GM21447 (cell line): Measurements from ENCODE around the gene PSMA8.
"Not testable (repeated sequence)": the region's sequence is repeated elsewhere in the genome, so short reads cannot be mapped to it uniquely, and the experiment has no call there.

ENCODE experiments used
- ATAC-seq: cut with Tn5 transposase; IDR thresholded peaks from one replicate; pipeline ENCODE4 v1.9.1; 2021; ENCODE audit not compliant: unreplicated experiment

The PSMA8 gene

DNA sequence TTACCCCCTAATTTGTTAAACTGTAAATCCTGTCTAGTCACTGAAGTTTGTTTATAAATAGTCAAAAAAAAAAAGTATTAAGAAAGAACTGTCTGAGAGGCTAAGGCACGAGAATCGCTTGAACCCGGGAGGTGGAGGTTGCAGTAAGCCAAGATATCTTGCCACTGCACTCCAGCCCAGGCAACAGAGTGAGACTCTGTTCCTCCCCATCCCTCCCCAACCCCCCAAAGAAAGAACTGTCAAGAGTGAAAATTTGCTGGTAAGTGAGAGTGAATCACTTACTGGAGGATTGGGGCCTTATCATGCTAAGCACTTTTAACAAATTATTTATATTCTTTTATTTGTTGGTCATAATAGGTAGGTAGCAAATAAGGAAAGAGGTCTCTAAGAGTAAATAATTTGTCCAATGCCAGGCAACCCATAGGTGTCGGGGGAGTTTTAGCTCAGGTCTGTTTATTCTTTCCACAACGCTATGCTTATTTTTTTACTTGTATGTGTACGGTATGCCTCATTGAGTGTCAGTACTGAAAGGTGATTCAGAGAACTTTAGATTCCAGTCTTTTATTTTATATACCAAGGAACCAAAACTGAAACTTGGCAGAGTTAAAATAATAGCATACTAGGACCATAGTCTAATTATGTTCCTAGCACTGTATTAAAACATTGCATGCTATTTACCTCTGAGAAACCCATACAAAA lies 95.0 kb downstream of the PSMA8 start:
- no peak for ATAC-seq

DNA sequence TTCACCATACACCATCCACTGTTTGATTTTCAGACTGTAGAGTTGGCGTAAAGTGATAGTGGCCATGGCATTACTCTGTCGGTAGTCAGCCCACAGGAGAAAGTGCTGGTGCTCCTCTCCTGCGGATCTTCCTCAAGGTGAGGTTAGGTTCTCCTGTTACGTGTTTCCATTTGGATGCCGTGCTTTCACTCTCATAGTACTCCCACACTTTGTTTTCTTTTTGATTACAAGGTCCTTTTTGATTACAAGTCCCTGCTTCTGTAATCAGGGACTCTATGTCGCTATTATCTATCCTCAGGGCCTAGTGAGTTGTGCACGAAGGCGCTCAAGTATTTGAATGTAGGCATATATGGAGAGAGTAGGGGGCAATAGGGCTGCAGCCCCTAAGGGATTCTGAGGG lies 96.8 kb downstream of the PSMA8 start:
- ATAC-seq: no peak

DNA sequence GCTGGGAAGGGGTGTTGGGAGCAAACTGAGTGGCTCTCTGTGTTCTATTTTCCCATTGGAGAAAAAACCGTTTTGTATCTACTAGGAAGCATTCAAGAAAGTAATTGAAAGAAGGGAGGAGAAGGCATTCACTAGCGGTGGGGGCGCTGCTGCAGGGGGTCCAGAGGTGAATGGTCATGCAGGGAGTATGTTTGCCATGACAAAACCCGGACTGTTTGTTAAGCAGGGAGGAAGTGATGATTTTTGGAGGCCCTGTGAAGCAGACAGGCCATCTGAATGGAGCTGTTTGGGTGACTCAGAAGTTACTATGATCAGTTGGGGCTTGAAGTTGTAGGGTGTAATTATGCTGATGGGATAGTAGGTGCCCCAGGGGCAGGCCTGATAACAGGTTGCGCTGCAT lies 99.5 kb downstream of the PSMA8 start:
- no peak for ATAC-seq

DNA sequence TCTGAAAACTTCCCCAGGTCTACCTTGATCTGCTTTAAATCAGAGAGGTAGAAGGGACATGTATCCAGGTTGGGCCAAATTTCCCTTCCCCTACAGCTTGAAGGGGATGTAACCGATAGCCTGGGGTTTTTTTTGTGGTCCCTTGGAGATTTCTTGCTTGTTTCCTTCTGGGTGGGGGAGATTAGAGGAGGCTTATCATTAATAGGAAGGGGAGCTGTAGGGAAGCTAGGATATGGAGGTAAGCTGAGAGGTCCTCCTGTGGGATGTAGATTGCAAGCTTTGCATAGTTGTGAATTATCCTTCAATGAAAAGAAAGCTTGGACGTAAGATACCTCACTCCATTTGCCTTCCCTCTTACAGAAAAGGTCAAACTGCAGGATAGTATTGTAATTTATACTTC lies 103.7 kb downstream of the PSMA8 start:
- ATAC-seq: not testable (repeated sequence)

DNA sequence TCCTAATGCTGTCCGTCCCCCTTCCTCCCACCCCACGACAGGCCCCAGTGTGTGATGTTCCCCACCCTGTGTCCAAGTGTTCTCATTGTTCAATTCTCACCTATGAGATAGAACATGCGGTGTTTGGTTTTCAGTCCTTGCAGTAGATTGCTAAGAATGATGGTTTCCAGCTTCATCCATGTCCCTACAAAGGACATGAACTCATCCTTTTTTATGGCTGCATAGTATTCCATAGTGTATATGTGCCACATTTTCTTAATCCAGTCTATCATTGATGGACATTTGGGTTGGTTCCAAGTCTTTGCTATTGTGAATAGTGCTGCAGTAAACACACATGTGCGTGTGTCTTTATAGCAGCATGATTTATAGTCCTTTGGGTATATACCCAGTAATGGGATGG lies 105.0 kb downstream of the PSMA8 start:
- ATAC-seq: not testable (repeated sequence)

DNA sequence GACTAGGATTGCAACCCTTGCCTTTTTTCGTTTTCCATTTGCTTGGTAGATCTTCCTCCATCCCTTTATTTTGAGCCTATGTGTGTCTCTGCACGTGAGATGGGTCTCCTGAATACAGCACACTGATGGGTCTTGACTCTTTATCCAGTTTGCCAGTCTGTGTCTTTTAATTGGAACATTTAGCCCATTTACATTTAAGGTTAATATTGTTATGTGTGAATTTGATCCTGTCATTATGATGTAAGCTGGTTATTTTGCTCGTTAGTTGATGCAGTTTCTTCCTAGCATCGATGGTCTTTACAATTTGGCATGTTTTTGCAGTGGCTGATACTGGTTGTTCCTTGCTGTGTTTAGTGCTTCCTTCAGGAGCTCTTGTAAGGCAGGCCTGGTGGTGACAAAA lies 108.7 kb downstream of the PSMA8 start:
- not testable (repeated sequence) for ATAC-seq
